GM21737 (cell line): Measurements from ENCODE around the gene CLASRP.
"Not testable (repeated sequence)": the region's sequence is repeated elsewhere in the genome, so short reads cannot be mapped to it uniquely, and the experiment has no call there.

Source experiments
- ATAC-seq: cut with Tn5 transposase; IDR thresholded peaks from one replicate; pipeline ENCODE4 v1.9.1; 2021; ENCODE audit warnings: mild to moderate bottlenecking, moderate library complexity; ENCODE audit not compliant: unreplicated experiment

Gene CLASRP

GRCh38 chr19:45038931-45039893, at the start of gene CLASRP:
Gene CLASRP (plus strand): TSS chr19:45039045. CDS start chr19:45040213, 1,168 bp downstream.
- ATAC-seq: peak; percentile 69

GRCh38 chr19:44990459-44990858, 48.4 kb upstream of the CLASRP start:
- ATAC-seq: no peak

DNA sequence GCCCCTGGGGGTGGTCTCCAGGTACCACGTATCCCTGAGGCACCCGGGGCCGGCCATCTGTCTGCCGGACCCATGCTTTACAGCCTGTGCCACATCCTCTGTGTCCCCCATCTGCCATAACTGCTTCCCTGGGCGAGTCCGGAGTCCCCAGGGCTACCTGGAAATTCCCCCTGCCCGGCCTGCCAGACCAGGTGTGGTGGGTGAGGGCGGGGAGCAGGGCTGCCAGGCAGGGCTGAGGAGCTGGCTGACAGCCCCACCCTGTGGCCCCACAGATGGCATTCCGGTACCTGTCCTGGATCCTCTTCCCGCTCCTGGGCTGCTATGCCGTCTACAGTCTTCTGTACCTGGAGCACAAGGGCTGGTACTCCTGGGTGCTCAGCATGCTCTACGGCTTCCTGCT, 47.9 kb upstream of the CLASRP start:
- ATAC-seq: no peak

- ATAC-seq: no peak
Observed at GRCh38 chr19:44992336-44993163, 46.3 kb upstream of the CLASRP start.

- ATAC-seq: no peak
Observed at GRCh38 chr19:44993526-44993925, 45.3 kb upstream of the CLASRP start.

DNA sequence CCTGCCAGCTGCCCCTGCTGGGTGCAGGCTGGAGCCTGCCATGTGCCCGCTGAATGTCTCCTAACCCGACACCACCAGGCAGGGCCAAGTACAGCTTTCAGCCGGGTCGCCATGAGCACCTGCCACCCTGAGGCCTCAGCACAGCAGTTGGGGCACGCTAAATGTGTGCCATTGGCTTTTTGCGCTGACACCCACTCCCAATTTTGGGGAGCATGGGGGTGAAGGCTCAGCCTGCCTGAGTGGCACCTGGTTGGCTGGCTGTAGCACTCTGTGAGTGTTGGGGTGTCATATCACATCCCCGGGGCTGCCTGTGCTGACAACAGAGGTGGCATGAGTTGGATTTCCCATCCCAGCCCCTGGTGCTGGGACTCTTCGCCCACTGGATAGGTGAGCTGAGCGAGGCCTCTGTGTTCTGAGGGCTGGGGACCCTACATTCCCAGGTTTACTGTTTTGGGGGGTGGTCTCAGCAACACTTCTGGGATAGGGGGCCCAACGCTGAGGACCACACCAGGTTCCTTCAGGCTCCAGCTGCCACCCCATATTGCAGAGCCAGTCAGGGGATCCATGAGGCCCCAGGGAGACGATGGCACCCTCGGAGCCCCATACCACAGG, 44.8 kb upstream of the CLASRP start:
- ATAC-seq: no peak

DNA sequence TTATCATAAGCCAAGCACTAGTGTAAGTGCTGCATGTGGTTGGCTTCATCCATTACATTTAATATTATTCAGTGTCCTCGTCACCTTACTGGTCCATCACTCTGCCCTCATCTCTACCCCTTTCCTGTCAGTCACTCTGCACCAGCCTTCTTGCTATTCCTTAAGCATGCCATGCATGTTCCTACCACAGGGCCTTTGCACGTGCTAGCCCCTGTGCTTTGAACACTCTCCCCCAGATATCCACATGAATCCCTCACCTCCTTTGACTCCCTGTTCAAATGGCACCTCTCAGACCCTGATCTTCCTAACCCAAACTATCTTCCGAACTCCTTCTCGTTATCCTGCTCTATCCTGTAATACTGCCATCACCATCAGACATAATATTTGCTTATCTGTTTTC, 40.8 kb upstream of the CLASRP start:
- ATAC-seq: no peak

DNA sequence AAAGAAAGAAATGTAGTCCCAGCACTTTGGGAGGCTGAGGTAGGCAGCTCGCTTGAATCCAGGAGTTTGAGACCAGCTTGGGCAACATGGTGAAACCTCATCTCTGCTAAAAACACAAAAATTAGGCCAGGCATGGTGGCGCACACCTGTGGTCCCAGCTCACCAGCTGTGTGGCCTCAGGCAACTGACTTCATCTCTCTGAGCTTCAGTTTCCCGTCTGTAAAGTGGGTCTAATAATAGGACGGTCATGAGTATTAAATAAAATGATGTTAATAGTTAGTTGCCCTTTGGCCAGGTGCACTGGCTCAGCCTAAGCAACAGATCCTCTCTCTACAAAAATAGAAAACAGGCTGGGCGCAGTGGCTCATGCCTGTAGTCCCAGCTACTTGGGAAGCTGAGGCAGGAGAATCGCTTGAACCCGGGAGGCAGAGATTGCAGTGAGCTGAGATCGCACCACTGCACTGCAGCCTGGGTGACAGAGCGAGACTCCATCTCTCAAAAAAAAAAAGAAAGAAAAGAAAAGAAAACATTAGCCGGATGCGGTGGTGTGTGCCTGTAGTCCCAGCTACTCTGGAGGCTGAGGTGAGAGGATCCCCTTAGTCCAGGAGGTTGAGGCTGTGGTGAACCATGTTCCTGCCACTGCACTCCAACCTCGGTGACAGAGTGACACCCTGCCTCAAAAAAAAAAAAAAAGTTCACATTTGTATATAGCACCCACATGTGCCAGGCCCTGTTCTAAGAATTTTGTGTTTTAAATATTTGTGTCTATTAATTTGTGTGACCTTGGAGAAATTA, 39.5 kb upstream of the CLASRP start:
- ATAC-seq: not testable (repeated sequence)

DNA sequence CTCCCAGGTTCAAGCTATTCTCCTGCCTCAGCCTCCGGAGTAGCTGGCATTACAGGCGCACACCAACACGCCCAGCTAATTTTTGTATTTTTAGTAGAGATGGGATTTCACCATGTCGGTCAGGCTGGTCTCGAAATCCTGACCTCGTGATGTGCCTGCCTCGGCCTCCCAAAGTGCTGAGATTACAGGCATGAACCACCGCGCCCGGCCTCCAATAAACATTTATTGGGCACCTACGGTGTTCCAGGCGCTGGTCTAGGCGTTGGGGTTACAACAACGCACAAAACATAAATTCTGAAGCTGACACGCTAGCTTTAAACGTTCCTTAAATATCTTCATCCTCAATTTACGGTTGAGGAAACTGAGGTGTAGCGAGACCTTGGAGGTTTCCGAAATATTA, 38.2 kb upstream of the CLASRP start:
- ATAC-seq: not testable (repeated sequence)

DNA sequence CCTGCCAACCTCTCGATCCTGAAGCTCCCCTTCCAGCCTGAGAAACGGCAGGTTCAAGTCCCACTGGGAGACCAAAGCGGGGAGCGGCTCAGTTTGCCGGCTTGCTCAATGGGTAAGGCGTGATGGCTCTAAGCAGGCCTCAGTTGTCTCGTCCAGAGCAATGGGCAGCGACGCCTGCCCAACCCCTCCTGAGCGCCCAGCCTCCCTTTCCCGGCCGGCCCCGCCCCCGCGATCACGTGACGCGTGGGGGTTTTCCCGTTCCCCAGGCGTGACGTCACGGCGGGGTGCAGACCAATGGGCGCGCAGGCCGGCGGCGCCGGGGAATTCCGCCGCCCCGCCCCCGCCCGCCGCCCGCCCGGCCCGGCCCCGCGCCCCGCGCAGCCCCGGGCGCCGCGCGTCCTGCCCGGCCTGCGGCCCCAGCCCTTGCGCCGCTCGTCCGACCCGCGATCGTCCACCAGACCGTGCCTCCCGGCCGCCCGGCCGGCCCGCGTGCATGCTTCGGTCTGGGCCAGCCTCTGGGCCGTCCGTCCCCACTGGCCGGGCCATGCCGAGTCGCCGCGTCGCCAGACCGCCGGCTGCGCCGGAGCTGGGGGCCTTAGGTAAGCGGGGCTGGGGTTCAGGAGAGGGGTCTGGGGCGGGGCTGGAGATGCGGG, 37.6 kb upstream of the CLASRP start, which contains the start of gene RELB:
Gene RELB (plus strand): TSS at position 378 of the 653 bp plus-strand sequence. CDS start 116 bp downstream, at position 494.
- peak; percentile 45 for ATAC-seq

DNA sequence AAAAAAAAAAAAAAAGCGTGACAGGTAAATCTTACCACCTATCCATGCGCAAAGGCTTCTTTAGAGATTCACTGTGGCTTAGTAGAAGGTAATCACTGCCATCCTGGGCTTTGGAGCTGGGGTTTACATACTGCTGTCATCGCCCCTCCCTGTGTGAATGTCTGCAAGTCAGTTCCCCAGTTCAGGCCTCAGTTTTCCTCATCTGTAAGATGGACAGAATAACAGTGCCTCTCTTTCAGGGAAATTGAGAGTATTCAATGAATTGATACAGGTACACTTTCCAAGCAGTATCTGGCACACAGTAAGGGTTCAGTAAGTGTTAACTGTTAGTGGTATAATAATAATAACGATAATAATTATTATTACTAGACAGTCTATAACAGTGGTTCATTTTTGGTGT, 35.4 kb upstream of the CLASRP start:
- ATAC-seq: no peak

DNA sequence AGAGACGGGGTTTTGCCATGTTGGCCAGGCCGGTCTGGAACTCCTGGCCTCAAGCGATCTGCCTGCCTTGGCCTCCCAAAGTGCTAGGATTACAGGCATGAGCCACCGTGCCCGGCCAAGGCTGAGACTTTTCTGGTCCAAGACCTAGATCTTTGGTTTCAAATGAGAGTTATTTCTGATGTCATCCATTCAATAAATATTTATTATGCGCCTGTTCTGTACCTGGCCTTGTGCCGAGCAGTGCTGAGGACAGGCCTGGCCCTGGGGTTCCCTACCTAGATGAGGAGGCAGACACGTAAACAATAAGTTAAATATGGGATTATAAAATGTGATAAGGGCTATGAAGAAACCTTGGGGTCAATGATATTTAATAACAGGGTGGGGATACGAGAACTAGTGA, 33.1 kb upstream of the CLASRP start:
- no peak for ATAC-seq

DNA sequence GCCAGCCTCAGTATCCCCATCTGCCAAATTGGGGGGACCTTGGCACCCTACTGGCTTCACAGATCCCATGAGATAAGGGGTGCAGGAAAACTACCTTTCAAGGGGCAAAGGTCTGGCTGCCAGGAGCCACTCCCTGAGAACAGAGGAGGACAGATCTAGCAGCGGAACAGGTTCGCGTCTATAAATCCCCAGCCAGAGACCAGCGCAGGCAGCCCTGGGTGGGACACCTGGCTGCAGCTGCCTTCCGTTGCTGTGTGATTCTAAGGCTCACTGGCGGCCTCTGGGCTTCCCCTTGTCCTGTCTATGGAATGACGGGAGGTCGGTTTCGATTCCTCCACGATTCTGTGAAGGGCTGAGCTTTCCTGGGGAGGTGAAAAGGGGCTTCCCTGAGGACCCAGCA, 30.3 kb upstream of the CLASRP start:
- ATAC-seq: no peak

- no peak for ATAC-seq
Observed at GRCh38 chr19:45009625-45010255, 29.1 kb upstream of the CLASRP start.

DNA sequence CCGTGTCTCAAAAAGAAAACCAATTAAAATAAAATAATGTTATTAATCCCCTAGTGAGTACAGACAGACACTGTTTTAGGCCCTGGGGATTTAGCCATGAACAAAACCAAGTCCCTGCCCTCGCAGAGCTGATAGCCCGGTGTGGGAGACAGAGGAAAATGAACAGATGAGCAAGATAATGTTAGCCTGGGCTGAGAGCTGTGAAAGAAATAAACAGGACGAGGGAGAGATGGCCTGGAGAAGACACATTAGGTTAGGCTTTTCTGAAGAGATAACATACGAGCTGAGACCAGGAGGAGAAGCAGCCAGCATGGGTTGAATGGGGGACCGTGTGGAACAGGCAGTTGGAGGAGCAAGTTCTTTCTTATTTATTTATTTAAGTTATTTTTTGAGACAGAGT, 28.5 kb upstream of the CLASRP start:
- no peak for ATAC-seq

- no peak for ATAC-seq
Observed at GRCh38 chr19:45011959-45012358, 26.9 kb upstream of the CLASRP start.

DNA sequence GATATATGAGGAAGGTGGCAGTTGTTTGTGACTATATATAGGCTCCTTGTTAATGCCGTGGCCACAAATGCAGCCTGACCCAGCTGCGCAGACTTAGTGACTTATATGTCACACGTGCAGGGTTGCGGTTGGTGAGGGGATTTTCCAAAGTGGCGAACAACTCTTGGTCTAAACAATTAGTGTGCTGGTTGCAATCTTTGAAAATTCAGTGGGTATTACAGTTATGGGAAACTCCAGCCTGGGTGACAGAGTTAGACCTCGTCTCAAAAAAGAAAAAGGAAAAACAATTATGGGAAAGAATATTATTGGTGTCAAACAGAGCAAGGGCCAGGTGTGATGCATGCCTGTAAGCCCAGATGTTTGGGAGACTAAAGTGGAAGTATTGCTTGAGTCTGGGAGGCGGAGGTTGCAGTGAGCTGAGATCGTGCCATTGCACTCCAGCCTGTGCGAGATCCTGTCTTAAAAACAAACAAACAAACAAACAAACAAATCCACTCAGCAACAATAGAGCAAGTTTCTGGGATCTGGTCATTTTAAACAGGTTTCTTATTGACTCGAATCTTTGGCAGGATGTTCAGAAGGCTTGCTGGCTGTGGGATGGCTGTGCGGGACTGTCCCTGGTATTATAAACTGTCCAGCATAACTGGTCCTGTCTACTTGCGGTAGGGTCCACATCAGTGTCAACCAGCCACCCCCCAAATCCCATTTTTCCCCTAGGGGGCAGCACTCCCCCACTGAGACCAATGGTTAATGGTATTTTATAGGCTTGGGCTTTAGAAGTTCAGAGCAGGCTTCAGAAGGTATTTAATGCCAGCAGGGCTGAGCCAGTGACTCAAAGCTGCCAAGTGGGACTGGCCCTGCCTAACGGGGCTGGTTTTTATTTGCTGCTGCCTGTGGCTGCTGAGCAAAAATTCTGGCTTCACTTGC, 22.2 kb upstream of the CLASRP start:
- ATAC-seq: peak; percentile 69

DNA sequence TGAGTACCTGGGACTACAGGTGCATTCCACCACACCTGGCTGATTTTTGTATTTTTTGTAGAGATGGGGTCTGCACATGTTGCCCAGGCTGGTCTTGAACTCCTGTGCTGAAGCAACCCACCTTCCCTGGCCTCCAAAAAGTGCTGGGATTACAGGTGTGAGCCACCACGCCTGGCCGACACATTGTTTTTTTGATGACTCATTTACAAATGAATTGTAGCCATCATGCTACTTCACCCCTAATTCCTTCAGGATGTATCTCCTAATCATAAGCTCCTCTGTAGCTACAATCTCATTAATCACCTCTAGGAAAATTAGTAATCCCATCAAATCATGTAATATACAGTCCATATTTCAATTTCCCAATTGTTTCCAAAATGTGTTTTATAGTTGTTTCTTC, 19.7 kb upstream of the CLASRP start:
- ATAC-seq: no peak
